ENCODE data around the gene CIB1. TPM values are rescaled to one million over a fixed set of nuclear protein-coding genes. Genes with fewer than 3 reads are reported as not detected.
A peak's percentile ranks its signal among the peaks of the same experiment; 100 is the strongest.

CIB1 gene
- total and polyA plus RNA-seq, 2 of the 8 experiments (the other 6 are each of a cell fraction or from before 2014, with no cell fraction given): 26.0 to 63.5 TPM

DNA sequence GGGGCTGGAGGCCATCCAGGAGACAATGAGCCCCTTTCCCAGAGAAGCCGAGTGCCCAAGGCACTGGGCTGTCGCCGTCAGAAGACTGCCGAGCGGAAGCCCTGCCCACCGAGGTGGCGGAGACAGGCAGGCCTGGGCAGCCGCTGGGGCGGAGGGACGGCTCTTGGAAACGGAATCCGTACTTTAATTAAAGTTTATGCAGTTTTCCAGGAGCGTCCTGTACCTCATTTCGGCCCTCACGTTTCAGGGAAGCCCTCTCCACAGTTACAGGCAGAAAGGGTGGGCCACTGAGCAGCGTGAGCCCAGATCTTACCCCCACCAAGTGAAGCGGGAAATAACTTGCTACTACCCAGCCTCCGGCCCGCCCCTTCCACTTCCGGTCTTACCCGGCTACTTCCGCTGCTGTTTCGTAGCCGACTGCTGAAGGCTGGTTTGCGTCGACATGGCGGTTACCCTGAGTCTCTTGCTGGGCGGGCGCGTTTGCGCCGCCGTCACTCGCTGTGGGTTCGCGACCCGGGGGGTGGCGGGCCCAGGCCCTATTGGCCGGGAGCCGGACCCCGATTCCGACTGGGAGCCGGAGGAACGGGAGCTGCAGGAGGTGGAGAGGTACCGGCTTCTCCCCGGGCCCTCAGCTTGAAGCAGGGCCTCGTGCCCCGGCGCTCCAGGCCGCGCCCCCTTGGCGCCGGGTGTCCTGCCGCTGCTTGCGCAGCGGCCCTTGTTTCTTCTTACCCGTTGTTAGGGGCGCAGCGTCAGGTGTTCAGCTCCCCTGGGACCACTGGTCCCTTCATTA is 31.7 kb upstream of the CIB1 start, which contains the start of gene NGRN (continued):
- TF ChIP-seq RBBP5 (IDR thresholded peaks at IDR 0.05; ENCODE audit: borderline replicate concordance, low read depth, low read length) (peak; percentile 87), TAF7 (optimal IDR thresholded peaks at IDR 0.05; ENCODE audit: borderline replicate concordance, low read depth, low read length) (peak; percentile 28), PHF8 (conservative IDR thresholded peaks at IDR 0.05; ENCODE audit: low read depth, low read length) (peak; percentile 88), CHD2 (IDR thresholded peaks at IDR 0.05; ENCODE audit: low read length) (0 out of 2 replicates have a peak, but pooled peaks have one; percentile 15)
